Muscle layer of colon (tissue), 2 donors: ENCODE data around the gene IGSF10.

ENCODE experiments used
- H3K27ac ChIP-seq: one replicate; pipeline ENCODE4 v1.7.0; 2013; ENCODE audit warnings: low read depth, mild to moderate bottlenecking, low read length, moderate library complexity
- H3K27me3 ChIP-seq, 2 donors: one replicate each; pipeline ENCODE4 v1.7.0; 2013; ENCODE audit warnings: low read length in 2 of 2, mild to moderate bottlenecking in 2 of 2; ENCODE audit not compliant: insufficient read depth in 2 of 2, control insufficient read depth in 1 of 2
- H3K36me3 ChIP-seq: one replicate; pipeline ENCODE4 v1.7.0; 2013; ENCODE audit warnings: mild to moderate bottlenecking, low read length; ENCODE audit not compliant: insufficient read depth
- H3K4me1 ChIP-seq: one replicate; pipeline ENCODE4 v1.7.0; 2013; ENCODE audit warnings: mild to moderate bottlenecking, low read length; ENCODE audit not compliant: insufficient read depth
- H3K4me3 ChIP-seq, 2 donors: one replicate each; pipeline ENCODE4 v1.7.0; 2013; ENCODE audit warnings: low read length in 2 of 2, low read depth in 1 of 2, mild to moderate bottlenecking in 1 of 2, moderate library complexity in 1 of 2
- H3K9ac ChIP-seq: one replicate; pipeline ENCODE4 v1.7.0; 2013; ENCODE audit warnings: low read length
- H3K9me3 ChIP-seq: one replicate; pipeline ENCODE4 v1.7.0; 2013; ENCODE audit warnings: mild to moderate bottlenecking, low read length
- donor health status: abdominal sarcoma.
- donor health status: Adenocarcinoma of cecum.

Gene IGSF10

GRCh38 chr3:151480492-151480891 lies 19.6 kb upstream of the IGSF10 start:
- H3K9ac ChIP-seq = no peak overlapping the region
- peaks cover 6% of the 10 kb centered on the region for H3K9me3 ChIP-seq
- no peaks in the 10 kb centered on the region for H3K36me3 ChIP-seq
- H3K27me3 ChIP-seq = no peaks in the 10 kb centered on the region
- H3K27ac ChIP-seq = no peak overlapping the region
- no peak overlapping the region for H3K4me3 ChIP-seq
- peaks cover 23% of the 10 kb centered on the region for H3K4me1 ChIP-seq

- H3K36me3 ChIP-seq = no peaks in the 10 kb centered on the region
- H3K27ac ChIP-seq = no peak overlapping the region
- no peak overlapping the region for H3K9ac ChIP-seq
- no peak overlapping the region for H3K4me3 ChIP-seq
- no peaks in the 10 kb centered on the region for H3K27me3 ChIP-seq
- peaks cover 23% of the 10 kb centered on the region for H3K4me1 ChIP-seq
- peaks cover 6% of the 10 kb centered on the region for H3K9me3 ChIP-seq
Observed at GRCh38 chr3:151479452-151479851, 18.6 kb upstream of the IGSF10 start.

- Histone ChIP-seq H3K27me3 (no peaks in the 10 kb centered on the region), H3K9me3 (peaks cover 6% of the 10 kb centered on the region), H3K9ac (no peak overlapping the region), H3K27ac (no peak overlapping the region), H3K36me3 (no peaks in the 10 kb centered on the region), H3K4me1 (peaks cover 23% of the 10 kb centered on the region), H3K4me3 (no peak overlapping the region)
Observed at GRCh38 chr3:151478335-151478697, 17.5 kb upstream of the IGSF10 start.

- H3K9me3 ChIP-seq = peaks cover 6% of the 10 kb centered on the region
- H3K4me1 ChIP-seq = peaks cover 23% of the 10 kb centered on the region
- no peaks in the 10 kb centered on the region for H3K27me3 ChIP-seq
- H3K9ac ChIP-seq = no peak overlapping the region
- no peaks in the 10 kb centered on the region for H3K36me3 ChIP-seq
- no peak overlapping the region for H3K4me3 ChIP-seq
- H3K27ac ChIP-seq = peak overlapping the region; percentile 12
Observed at GRCh38 chr3:151477591-151478334, 16.9 kb upstream of the IGSF10 start.

- peaks cover 3% of the 10 kb centered on the region for H3K9me3 ChIP-seq
- H3K27ac ChIP-seq = peak overlapping the region; percentile 6
- no peak overlapping the region for H3K9ac ChIP-seq
Observed at GRCh38 chr3:151476344-151477018, 15.6 kb upstream of the IGSF10 start.

GRCh38 chr3:151468284-151468917 lies 7.5 kb upstream of the IGSF10 start:
- no peak overlapping the region for H3K4me3 ChIP-seq
- no peak overlapping the region for H3K27ac ChIP-seq
- no peaks in the 10 kb centered on the region for H3K9me3 ChIP-seq
- H3K9ac ChIP-seq = no peak overlapping the region
- H3K27me3 ChIP-seq = no peaks in the 10 kb centered on the region
- H3K4me1 ChIP-seq = no peaks in the 10 kb centered on the region
- H3K36me3 ChIP-seq = no peaks in the 10 kb centered on the region

More at GRCh38 chr3:151476344-151477018, 15.6 kb upstream of the IGSF10 start:
- no peaks in the 10 kb centered on the region for H3K36me3 ChIP-seq
- no peaks in the 10 kb centered on the region for H3K27me3 ChIP-seq
- H3K4me3 ChIP-seq = no peak overlapping the region
- H3K4me1 ChIP-seq = peaks cover 23% of the 10 kb centered on the region

GRCh38 chr3:151467069-151467468 lies 6.2 kb upstream of the IGSF10 start:
- H3K27ac ChIP-seq = no peak overlapping the region
- H3K4me3 ChIP-seq = no peak overlapping the region
- no peaks in the 10 kb centered on the region for H3K4me1 ChIP-seq
- no peak overlapping the region for H3K9ac ChIP-seq
- H3K9me3 ChIP-seq = no peaks in the 10 kb centered on the region
- H3K36me3 ChIP-seq = no peaks in the 10 kb centered on the region
- no peaks in the 10 kb centered on the region for H3K27me3 ChIP-seq

- peaks cover 8% of the 10 kb centered on the region for H3K4me1 ChIP-seq
- H3K27me3 ChIP-seq = peaks cover 0 to 11% of the 10 kb centered on the region in 2 donors
- H3K36me3 ChIP-seq = no peaks in the 10 kb centered on the region
- no peak overlapping the region for H3K4me3 ChIP-seq
- H3K9ac ChIP-seq = no peak overlapping the region
- H3K27ac ChIP-seq = no peak overlapping the region
- H3K9me3 ChIP-seq = no peaks in the 10 kb centered on the region
Observed at GRCh38 chr3:151462991-151463390, 2.1 kb upstream of the IGSF10 start.

- no peaks in the 10 kb centered on the region for H3K36me3 ChIP-seq
- peaks cover 0 to 11% of the 10 kb centered on the region in 2 donors for H3K27me3 ChIP-seq
- H3K4me3 ChIP-seq = no peak overlapping the region
- no peak overlapping the region for H3K27ac ChIP-seq
- no peak overlapping the region for H3K9ac ChIP-seq
- peaks cover 8% of the 10 kb centered on the region for H3K4me1 ChIP-seq
- no peaks in the 10 kb centered on the region for H3K9me3 ChIP-seq
Observed at GRCh38 chr3:151462278-151462780, 1.5 kb upstream of the IGSF10 start.

- peak overlapping the region in 1 of 2 donors; percentile 70 for H3K4me3 ChIP-seq
- H3K27me3 ChIP-seq = peaks cover 0 to 11% of the 10 kb centered on the region in 2 donors
- H3K4me1 ChIP-seq = peaks cover 8% of the 10 kb centered on the region
- H3K27ac ChIP-seq = no peak overlapping the region
- H3K9ac ChIP-seq = no peak overlapping the region
- H3K9me3 ChIP-seq = no peaks in the 10 kb centered on the region
- H3K36me3 ChIP-seq = no peaks in the 10 kb centered on the region
Observed at GRCh38 chr3:151460228-151460627, 633 bp downstream of the IGSF10 start.

GRCh38 chr3:151459358-151459757 lies 1.5 kb downstream of the IGSF10 start:
- H3K27ac ChIP-seq = no peak overlapping the region
- no peak overlapping the region for H3K4me3 ChIP-seq
- H3K27me3 ChIP-seq = peaks cover 0 to 11% of the 10 kb centered on the region in 2 donors
- peaks cover 8% of the 10 kb centered on the region for H3K4me1 ChIP-seq
- H3K9ac ChIP-seq = no peak overlapping the region
- no peaks in the 10 kb centered on the region for H3K36me3 ChIP-seq
- H3K9me3 ChIP-seq = no peaks in the 10 kb centered on the region
